NCI-H1417 treated with DMSO at 0.1 percent for 48 hours (cell line): Measurements from ENCODE around the gene DUSP3.

Experiments used
- DNase-seq: peaks from one replicate; lab custom pipeline; 2025; lab: John Stamatoyannopoulos, UW

DUSP3 gene

DNA sequence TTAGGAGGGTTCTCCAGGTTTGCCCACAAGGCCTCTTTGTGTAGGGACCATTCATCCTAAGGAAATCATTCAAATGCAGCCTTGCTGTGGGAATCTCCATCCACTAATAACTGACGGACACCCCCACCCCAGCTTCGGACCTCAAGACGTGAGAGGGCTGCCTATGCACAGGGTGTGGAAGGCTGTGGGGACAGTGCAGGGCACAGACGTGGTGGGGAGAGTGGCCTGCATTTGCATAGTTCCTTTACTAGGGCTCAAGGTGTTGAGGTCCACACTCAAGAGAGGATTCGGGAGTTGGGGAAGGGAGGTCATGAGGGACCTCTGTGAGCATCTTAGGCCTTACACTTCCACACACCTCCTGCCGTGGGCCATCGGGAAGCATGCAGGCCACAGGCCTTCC is 9.8 kb downstream of the DUSP3 start:
- no peak for DNase-seq

GRCh38 chr17:43768382-43768781 is 10.4 kb downstream of the DUSP3 start:
- DNase-seq: no peak

DNA sequence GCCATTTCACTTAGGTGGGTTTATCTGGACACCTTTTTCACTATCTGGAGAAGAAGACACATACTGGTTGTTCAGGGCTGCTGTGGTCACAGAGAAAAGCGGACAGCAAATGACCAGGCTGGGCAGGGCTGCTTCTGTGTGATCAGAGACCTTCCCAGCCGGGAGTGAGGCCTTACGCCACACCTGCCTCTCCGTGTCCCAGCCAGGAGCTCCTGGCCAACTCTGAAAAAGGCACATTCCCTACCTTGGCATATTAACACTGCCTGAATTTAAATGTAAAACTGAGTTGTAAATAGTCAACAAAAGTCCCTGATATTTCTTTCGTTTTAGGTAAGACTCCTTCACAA is 11.1 kb downstream of the DUSP3 start:
- no peak for DNase-seq

DNA sequence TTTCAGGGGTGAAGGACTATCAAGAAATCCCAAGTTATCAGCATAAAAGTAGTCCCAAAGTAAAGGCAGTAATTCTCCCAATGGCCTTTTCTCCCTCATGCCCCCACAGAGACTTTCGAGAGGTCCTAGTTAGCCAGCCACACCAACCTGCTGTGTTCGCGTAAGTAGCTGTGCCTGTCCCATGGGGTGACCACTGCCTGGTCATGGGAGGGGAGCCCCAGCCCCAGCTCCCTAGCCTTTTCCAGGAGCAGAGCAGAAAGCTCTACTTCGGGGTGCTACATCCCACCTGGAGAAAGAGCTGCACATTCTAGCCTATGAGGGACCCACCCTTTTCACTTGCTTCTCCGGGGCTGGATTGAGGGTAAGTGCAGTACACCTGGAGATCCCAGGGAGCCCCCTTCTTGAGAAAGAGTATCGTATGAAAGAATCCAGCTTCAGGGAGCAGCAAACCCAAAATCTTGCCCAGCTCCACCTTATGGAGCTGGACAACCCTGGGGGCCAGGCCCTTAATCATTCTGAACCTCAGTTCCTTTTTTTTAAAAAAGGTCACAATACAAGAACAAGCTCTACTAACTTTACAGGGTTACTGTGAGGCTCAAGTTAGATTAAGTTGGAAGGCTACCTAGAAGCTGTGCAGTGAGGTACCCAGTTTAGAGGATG is 11.6 kb downstream of the DUSP3 start:
- DNase-seq: no peak

DNA sequence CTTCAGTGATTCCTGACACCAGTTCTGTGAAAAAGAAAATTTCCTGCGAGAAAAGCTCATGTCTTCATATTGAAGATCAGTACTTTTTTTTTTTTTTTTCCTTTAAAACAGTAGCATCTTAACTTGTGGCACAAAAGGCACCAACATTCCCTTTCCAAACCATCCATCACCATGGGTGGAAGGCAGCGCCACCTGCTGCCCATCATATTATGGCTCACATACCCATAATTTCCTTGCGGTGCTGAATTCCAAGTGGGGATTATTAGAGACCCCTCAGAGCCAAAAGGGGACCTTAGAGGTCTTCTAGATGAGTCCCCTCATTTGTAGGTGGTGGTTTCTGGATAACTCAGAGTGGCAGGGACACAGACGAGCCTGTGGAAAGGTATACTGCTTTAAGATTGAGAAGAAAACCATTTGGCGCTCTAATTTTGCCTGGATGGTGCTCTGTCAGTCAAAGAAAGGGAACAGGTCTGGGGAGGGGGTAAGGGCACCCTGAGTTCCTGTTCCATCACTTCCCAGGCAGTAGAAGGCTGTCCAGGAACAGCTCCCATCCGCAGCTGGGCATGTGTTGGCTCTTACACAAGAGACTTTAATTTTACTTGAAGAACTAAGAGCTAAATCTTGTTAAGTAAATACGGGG is 12.2 kb downstream of the DUSP3 start:
- DNase-seq: no peak

DNA sequence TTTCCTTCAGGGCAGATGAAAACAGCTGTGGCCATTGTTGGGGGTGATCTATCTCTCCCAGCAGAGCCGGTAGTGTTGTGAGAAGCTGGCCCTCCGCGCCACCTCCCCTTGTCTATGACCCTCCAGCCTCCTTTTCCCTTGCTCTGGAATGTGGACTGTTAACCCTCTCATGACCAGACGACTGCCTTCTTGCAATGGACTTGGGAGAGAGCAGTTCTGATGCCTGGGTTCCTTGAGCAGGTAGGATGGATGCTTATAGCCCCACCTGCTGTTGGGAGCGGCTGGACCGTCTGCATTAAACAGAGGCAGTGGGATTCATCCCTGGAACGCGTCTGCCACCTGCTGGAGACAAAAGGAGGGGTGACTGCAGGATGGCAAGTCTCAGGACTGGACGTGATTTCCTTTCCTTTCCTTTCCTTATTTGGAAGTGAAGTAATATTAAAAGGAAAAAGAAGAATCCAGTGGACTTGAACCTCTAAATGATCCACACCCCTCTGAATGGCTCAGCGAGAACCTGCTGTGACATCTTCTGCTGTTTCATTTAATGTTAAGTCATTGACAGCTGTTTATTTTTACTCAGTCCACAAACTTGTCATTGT is 18.4 kb downstream of the DUSP3 start:
- DNase-seq: peak; percentile 53

- DNase-seq: no peak
Observed at GRCh38 chr17:43759836-43760235, 18.9 kb downstream of the DUSP3 start.

DNA sequence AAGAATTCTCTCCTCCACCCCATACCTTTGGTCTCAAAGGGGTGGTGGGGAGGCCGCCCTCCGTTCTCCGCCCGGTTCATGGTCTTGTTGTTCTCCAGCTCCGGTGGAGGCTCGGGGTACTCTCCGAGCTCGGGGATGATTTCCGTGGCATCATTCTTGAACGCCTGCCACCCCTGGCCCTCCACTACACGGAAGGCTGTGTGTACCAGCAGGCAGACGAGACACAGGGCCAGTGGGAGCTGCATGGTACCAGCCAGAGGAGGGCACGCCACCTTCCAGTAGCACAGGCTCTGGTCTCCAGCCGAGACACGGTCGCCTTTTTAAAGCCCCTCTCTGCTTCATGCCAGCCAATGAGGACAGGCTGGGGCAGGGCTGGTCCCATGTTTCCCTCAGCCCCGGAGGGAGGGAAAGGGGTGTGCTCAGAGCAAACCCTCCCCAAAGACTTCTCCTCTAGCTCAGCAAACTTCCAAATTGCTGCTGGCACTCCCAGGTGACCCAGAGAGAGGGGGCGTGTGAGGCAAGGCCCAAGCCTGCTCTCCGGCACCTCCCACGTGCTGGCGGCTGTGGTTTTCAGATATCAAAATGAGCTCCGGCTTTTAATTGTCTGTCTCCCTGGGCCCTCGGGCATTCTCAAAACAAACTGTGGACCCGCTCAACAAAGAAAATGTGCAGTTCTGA is 20.1 kb downstream of the DUSP3 start, which contains the start of gene SOST:
TSS of gene SOST (minus strand) at position 295 of the 678 bp plus-strand sequence. CDS start at position 245, 50 bp downstream.
- DNase-seq: no peak

- DNase-seq: no peak
Observed at GRCh38 chr17:43758086-43758485, 20.7 kb downstream of the DUSP3 start.

- DNase-seq: no peak
Observed at GRCh38 chr17:43757171-43757660, 21.6 kb downstream of the DUSP3 start.

DNA sequence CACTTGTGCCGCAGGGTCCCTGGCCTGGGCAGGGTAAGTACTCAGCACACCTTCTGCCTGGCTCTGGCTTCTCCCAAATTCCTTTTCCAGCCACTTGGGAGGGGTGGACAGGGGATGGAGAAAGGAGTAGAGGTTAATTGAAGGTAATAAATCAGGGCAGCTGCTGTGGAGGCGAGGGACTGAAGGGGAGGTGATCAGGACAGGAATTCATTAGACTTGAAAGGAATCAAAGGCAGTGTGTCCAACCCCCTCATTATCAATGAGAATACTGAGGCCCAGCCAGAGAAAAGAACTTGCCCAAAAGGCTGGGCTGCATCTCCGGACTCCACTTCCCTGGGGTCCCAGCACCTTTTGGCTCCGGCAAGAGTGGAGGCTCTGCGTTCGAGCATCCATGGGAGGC is 22.6 kb downstream of the DUSP3 start:
- DNase-seq: no peak

DNA sequence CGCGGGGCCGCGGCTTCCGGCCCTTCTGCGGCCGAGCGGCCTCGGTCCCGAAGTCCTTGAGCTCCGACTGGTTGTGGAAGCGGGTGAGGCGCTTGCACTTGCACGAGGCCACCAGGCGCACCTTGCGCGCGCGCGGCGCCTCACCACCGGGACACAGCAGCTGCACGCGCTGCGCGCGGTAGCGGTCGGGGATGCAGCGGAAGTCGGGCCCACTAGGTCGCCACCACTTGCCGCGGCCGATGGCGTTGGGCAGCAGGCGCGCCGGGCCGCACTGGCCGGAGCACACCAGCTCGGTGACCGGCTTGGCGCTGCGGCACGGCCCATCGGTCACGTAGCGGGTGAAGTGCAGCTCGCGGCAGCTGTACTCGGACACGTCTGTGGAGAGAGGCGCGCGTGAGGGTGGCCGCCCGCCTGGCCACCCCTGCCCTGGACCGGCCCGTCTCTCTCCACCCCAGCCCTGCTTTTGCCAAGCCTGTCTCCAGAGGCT is 23.3 kb downstream of the DUSP3 start:
- no peak for DNase-seq

GRCh38 chr17:43754947-43755346 is 23.8 kb downstream of the DUSP3 start:
- no peak for DNase-seq

- no peak for DNase-seq
Observed at GRCh38 chr17:43753493-43754129, 25.2 kb downstream of the DUSP3 start.

GRCh38 chr17:43750153-43750552 is 28.6 kb downstream of the DUSP3 start:
- DNase-seq: no peak

DNA sequence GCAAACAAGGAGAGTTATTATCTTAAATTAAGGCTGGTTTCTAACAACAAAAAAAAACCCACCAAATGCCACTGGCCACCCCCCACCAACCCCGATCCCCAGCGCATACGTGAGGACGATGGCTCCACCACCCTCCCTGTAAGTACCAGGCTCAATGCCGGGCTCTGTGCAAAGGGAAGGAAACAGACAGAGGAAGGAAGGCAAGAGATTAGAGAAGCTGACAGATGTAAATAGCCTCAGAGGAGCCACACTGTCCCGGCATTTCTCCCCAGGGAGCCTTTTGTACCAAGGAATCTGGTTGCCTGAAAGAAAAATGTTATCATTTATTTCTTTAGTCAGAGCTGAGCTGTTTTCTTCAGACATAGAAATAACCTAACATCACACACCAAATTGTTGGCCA is 33.2 kb downstream of the DUSP3 start:
- DNase-seq: no peak

- no peak for DNase-seq
Observed at GRCh38 chr17:43741636-43742035, 37.1 kb downstream of the DUSP3 start.

DNA sequence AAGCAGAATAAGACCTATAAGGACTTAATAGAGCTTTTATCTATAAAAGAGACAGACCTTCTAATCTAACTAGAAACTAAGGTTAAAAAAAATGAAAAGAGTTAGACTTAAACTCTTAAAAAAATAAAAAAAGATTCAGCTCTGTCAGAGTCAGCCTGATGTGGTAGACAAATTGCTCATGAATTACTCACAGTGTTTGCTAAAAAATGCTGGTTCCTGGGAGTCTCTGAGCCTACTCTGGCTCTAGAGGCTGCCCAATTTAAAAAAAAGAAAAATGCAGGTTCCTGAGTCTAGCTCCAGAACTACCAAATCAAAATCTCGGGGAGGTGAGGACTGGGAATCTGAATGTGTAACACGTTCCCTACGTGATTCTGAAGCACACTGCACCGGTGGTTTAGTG is 38.2 kb downstream of the DUSP3 start:
- DNase-seq: no peak

DNA sequence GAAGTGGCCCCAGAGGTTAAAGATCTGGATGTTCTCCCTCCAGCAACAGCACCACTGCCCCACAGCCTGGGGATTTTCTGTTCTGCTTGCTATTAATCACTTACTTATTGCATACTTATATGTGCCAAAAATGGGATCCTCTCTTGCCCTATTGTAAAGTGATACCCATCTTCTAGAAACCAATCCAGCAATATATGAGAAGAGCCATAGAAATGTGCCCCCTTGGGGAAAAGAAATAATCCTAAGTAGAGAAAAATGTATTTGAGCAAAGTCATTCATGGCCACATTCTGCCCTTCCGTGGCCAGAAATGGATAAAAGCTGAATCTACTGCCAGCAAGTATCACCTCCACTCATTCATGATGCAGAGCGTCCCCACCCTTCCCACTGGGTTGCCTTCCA is 41.1 kb downstream of the DUSP3 start:
- no peak for DNase-seq

- no peak for DNase-seq
Observed at GRCh38 chr17:43736389-43736788, 42.4 kb downstream of the DUSP3 start.

GRCh38 chr17:43734376-43734775 is 44.4 kb downstream of the DUSP3 start:
- no peak for DNase-seq

DNA sequence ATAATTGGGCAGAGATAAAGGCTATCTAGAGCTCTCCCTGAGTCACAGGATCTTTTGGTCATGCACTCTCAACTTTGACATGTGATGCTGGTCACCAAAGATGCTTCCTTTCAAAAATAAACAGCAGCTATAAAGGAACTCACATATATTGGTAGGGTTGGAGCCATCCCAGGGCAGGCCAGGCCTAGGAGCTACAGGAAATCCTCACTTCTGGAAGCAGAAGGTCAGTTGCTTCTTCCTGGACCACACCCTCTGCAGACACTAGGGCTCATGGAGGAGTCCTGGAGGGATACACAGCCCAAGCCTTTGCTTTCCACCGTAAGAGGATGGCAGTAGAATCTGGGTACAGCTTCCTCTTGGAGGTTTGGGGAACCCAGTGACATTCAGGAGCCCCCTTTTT is 44.8 kb downstream of the DUSP3 start:
- DNase-seq: no peak
